TTC549 (cell line): ENCODE measurements around the gene SLC20A1.
"Not testable (repeated sequence)": the region's sequence is repeated elsewhere in the genome, so short reads cannot be mapped to it uniquely, and the experiment has no call there.

Experiments used
- FAIRE-seq: peaks from 2 replicates; lab custom pipeline; 2012; peaks lifted over from hg19 to GRCh38; lab: Jason Lieb, UNC

SLC20A1 gene

GRCh38 chr2:112683550-112684414, 38.0 kb downstream of the SLC20A1 start:
- no peak for FAIRE-seq

- no peak for FAIRE-seq
These were observed 38.7 kb downstream of the SLC20A1 start for GRCh38 chr2:112684415-112684775.

- FAIRE-seq: no peak
These were observed 39.6 kb downstream of the SLC20A1 start for GRCh38 chr2:112685271-112685884.

GRCh38 chr2:112686348-112687217, 40.8 kb downstream of the SLC20A1 start:
- FAIRE-seq: no peak

GRCh38 chr2:112687522-112687921, 41.8 kb downstream of the SLC20A1 start:
- FAIRE-seq: no peak

GRCh38 chr2:112688086-112688880, 42.5 kb downstream of the SLC20A1 start:
- no peak for FAIRE-seq

- no peak for FAIRE-seq
These were observed 45.2 kb downstream of the SLC20A1 start for GRCh38 chr2:112690853-112691401.

GRCh38 chr2:112691881-112692281, 46.1 kb downstream of the SLC20A1 start:
- FAIRE-seq: no peak

GRCh38 chr2:112692495-112692911, 46.8 kb downstream of the SLC20A1 start:
- FAIRE-seq: no peak

- FAIRE-seq: no peak
These were observed 47.2 kb downstream of the SLC20A1 start for GRCh38 chr2:112692918-112693317.

- no peak for FAIRE-seq
These were observed 47.9 kb downstream of the SLC20A1 start for GRCh38 chr2:112693596-112693995.

GRCh38 chr2:112694182-112694581, 48.4 kb downstream of the SLC20A1 start:
- FAIRE-seq: no peak

GRCh38 chr2:112698834-112699515, 53.2 kb downstream of the SLC20A1 start:
- FAIRE-seq: no peak

GRCh38 chr2:112699984-112700667, 54.4 kb downstream of the SLC20A1 start:
- FAIRE-seq: no peak

- no peak for FAIRE-seq
These were observed 55.3 kb downstream of the SLC20A1 start for GRCh38 chr2:112701052-112701451.

GRCh38 chr2:112703684-112704083, 57.9 kb downstream of the SLC20A1 start:
- no peak for FAIRE-seq

- FAIRE-seq: no peak
These were observed 59.8 kb downstream of the SLC20A1 start for GRCh38 chr2:112705575-112705974.

GRCh38 chr2:112706170-112706664, 60.5 kb downstream of the SLC20A1 start:
- no peak for FAIRE-seq

- not testable (repeated sequence) for FAIRE-seq
These were observed 61.2 kb downstream of the SLC20A1 start for GRCh38 chr2:112706947-112707346.

GRCh38 chr2:112708968-112709367, 63.2 kb downstream of the SLC20A1 start:
- FAIRE-seq: no peak
